GM21786 (cell line): ENCODE results near the gene CIT.
"Not testable (repeated sequence)": the region's sequence is repeated elsewhere in the genome, so short reads cannot be mapped to it uniquely, and the experiment has no call there.

Source experiments
- ATAC-seq: cut with Tn5 transposase; IDR thresholded peaks from one replicate; pipeline ENCODE4 v1.9.1; 2021; ENCODE audit not compliant: unreplicated experiment

CIT gene

DNA sequence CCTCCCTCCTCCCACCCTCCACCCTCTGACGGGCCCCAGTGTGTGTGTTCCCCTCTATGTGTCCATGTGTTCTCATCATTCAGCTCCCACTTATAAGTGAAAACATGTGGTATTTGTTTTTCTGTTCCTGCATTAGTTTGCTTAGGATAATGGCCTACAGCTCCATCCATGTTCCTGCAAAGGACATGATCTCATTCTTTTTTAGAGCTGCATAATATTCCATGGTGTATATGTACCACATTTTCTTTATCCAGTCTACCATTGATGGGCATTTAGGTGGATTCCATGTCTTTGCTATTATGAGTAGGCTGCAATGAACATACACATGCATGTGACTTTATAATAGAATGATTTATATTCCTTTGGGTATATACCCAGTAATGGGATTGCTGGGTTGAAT, 170.7 kb downstream of the CIT start:
- ATAC-seq: not testable (repeated sequence)

DNA sequence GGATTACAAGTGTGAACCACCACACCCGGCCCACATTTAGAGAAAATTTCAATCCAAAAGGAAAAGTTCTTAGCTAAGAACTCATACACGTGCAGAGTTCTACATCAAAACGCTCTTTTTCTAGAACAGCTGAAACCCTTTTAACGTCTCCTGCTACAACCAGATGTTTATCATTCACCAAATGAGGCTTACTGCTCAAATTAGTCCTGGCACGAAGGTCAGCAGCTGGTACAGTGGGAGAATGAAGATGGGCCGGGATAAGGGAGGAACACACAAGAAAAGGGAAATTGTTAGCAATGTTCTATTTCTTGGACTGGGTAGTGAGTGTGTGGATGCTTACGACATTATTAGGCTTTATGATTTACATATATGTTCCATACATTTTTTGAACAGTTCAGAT, 171.9 kb downstream of the CIT start:
- no peak for ATAC-seq

DNA sequence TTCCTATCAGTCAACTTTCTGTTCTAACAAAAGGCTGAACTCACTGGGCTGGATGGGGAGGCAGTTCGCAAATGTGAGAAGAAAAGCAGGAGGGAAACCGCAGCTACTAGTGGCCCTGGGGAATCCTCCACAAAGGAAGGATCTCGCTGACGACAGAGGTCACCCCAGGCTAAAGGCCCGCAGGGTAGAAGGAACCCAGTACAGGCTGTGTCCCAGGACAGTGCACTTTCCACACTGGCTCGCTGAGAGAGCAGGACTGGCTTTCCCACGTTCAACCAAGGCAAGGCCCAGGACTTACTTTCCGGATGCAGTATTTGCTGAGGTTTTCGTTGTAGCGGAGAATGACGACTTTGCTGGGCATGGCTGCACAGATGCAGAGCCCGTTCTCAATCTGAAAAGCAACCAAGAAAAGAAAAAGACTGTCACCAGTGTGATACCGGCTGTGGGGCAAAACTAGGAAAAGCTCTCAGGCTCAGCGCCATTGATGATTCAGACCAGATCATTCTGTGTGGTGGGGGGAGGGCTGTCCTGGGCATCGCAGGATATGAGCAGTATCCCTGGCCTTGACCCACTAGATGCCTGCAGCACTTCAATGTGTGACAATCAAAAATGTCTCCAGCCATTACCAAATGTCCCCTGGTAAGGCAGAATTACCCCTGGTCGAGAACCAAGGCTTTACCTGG, 172.9 kb downstream of the CIT start:
- ATAC-seq: no peak

DNA sequence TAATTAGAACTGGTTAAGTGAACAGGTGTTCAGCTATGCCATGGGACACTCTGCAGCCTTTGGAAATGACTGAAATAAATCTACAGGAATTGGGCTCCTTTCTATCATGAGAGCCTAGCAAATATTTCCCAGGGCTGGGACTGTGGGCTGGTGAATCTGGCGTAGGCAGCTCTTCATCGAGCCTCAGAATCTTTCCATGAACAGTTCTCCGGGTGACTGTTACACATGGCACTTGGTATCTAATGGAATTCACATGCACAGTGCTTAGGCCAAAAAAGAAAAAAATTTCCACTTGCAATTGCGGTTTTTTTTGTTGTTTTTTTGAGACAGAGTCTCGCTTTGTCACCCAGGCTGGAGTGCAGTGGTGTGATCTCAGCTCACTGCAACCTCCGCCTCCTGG, 177.0 kb downstream of the CIT start:
- ATAC-seq: no peak

DNA sequence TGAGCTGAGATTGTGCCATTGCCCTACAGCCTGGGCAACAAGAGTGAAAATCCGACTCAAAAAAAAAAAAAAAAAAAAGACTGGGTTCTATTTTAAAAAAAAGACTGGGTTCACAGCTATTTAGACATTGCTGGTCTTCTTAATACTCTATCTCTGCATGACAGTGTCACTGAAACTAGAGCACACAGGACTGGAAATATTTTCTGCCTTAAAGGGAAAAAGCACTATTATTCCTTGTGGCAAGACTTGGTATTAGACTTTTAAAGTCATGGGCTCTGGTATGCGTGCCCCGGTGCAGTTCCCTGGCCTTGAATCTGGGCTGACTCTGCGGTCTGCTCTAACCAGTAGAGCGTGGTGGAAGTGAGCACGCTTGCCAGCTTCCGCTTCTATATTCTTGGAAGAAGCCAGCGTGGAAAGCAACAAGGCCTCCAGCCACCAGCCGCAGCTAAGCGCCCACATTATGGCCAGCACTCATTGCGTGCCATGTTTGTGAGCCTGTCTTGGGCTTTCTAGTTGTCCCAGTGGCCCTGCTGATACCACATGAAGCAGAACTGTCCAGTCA, 177.8 kb downstream of the CIT start:
- ATAC-seq: no peak

DNA sequence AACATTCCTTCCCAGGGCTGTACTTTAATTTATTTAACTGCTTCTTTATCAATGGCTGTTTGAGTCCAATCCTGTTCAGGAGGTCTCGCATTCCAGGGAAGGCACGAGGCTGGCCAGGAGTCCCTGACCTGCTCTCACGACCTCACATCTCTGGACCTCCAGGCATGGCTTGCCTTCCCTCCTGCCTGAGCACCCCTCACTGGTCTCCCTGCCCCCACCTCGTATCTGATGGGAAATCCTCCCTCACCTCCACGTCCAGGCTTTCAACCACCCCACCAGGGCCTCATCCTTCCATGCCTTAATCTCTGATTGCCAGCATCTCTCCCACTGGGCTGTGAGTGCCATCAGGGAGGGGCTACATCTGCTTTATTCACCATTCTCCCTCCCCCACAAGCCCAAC, 180.2 kb downstream of the CIT start:
- ATAC-seq: no peak

DNA sequence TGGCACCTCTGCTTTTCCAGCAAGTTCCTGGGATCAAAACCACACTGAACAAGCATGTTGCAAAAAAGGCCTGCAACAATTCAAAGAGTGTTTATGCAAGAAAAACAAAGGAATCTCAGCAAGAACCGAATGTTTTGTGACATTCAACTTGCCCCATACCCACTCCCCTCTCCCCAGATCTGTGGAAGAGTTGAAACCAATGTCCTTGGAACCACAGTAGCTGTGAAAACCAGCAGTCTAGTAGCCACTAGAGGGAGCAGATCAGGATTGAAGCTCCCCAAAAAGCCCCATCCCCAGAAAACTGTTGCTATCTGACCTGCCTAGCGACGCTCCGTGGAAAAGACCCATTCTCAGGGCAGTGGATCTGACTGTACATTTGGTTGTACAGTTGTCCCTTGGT, 182.1 kb downstream of the CIT start:
- ATAC-seq: no peak

DNA sequence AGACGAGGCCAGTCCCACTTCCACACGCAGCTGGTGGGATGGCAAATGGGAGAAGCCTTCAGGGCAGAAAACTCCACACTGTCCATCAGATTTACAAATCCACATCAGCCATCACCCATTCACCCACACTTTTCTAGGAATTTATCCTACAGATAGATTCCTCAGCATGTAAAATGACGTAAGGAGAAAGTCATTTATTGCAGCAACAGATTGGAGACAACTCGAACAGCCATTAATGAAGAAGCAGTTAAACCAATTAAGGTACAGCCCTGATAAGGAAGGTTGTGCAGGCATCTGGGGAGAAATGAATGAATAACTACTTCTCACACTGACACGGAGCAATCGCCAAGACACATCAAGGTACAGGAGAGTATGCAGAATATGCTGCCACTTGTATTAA, 183.0 kb downstream of the CIT start:
- ATAC-seq: no peak

DNA sequence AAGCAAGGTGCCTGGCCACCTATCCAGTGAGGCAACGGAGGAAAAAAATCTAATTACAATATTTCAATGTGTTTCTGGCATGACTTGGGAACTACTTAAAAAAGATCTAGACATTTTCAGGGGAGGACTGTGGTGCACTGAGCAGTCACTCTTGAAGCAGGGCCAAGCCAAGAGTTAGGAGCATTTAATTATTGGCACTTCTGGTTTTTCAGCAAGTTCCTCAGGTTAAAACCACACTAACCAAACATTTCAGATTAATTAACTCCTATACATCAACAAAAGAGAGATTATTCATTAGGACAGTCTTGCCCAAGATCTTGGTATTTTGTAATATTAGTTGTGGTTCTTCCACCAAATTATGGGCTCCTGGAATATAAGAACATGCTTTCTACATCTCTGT, 183.6 kb downstream of the CIT start:
- ATAC-seq: no peak

DNA sequence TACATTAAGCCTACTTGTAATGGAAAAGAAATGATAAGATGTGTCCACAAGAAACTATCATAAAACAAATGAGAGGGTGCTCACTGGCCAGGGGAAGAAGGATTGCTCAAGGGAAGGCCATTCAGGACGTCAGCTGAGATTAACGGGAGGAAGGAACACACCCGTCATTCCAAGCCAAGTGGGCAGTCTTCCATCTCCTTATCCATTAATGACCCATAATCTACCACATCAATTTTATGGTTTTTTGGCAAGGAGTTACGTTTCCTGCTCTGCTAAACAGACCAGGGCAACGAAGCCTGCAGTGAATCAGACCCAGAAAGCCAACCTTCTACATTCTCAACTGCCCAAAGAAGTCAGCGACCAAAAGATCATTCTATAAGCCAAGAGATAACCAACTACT, 184.1 kb downstream of the CIT start:
- no peak for ATAC-seq

DNA sequence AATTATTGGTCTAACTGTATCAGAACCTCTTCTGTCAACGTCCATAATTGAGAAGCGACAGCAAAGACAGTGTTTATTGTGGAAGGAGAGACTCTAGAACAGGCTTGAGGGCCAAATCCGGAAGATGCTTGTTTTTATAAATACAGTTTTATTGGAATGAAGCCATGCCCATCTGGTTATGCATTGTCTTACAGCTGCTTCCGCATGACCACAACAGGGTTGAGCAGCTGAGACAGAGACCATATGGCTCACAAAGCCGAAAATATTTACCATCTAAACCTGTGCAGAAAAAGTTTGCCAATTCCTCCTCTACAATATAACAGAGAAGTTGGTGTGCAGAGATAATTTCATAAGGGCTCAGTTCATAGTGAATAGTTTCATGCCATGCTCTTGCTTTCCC, 184.7 kb downstream of the CIT start:
- ATAC-seq: no peak

DNA sequence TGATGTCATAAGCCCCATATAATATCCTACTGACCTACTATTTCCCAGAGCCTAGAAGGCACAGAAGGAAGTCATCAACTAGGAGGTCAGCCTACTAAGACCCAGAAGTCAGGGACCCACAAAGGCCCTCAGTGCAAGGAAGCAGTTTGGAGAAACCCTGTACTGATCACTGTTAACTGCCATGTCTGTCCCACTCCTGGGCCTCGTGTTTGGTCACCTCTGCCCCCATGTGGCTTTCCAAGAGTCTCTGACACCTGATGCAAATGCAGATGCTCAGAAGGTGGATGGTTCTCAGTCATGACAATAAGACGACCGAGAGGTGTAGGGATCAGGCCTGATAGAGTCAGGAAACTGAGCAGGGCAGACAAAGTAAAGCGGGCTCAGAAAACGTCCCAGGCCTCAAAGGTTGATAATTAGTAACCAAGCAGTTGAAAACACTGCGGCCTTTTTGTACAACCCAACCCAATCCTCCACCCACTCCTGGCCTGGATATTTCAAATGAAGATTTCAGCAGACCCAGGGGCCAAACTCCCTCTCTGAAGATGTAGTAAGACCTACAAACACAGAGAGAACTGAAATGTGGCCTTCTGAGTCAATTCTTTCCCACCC, 185.8 kb downstream of the CIT start:
- ATAC-seq: no peak

DNA sequence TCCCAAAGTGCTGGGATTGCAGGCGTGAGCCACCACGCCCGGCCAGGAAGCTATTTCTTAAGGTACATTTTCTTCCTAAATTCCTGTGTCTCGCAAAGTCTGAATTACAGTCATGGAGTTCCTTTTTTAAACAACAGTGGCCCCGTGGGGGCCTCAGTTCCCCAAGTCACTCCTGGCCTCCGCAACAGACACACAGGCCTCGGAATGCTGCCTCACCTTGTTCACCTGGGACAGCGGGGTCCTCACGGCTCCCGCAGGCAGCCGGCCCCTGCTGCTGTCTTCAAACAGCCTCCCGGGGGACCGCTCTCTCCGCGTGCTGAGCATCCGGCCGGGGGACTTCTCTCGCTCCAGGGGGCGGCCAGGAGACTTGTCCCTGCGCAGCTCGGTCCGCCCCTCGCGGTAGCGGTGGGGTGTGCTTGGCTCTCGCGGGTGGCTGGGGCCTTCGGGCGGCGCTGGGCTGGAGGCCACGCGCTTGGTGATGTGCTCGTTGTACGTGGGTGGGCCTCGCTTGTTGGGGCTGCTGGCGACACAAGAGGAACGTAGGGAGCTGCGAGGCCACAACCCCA, 187.1 kb downstream of the CIT start:
- no peak for ATAC-seq

DNA sequence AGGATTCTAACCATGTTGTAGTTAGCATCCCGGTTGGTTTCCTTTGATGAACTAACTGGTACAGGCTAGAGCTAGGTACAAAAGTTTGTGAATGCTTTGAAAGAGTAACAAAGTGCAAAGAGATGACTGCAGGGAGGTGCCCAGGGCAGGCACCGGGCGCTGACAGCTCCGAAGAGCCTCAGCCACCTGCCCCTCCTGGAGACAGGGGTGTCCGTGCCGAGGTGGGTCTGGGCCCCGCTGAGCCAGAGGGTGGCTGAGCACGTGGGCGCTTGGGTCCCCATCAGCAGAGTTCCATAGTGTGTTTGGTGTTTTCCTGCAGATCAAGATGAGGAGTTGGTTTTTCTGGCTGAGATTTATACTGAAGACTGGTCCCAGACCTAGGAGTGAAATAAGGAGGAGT, 189.2 kb downstream of the CIT start:
- ATAC-seq: no peak

DNA sequence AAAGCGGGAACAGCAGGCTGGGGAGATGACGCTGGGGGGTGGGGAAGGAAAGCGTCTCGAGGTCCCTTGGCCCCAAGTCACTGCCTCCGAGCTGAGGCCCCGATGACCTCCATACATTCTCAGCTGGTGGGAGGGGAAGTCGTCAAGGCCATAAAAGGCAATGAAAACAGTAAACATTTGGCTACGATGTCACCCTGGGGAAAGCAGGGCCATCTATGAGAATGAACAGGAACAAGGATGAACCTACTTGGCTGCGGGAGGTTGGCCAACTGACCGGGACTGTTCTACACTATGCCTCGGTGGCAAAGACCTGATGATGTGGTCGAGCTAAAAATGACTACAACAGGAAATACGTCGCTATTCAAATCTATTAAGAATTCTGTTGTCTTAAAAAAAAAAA, 189.7 kb downstream of the CIT start:
- ATAC-seq: no peak

DNA sequence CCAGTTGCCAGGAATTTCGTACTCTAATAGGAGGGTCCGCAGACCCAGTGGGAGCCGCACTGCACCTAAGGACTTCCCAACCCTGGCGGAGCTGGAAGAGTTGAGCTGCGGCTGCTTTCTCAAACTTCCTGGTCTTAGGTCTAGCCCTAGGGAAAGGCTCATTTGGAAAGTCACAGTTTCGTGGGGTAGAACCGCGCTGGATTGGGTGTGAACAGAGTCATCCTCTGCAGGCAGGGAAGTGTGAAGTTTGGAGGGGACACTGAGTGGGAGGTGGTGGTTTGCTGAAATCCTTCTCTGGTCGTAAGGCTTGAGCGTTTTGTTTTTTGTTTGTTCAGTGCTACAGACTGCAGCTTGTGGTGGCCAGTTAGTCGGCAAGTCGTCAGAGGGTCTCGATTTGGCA, 190.3 kb downstream of the CIT start:
- no peak for ATAC-seq

DNA sequence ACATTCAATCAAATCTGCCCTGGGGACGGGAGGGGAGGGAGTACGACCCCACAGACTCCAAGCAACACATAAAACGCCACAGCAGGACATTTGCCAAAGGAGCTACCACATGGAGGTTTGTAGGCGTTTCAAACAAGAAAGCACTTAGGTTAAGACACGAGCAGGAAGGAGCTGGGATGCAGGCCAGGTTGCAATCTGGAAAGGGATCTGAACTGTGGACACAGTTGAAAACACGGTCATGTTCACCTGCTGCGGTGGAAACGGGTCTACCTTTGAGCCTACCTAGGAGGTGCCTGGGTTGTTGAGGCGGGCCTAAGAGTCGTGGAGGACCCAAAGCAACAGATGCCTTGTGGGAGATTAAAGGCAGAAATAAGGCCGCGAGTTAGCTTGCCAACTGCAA, 190.8 kb downstream of the CIT start:
- no peak for ATAC-seq

DNA sequence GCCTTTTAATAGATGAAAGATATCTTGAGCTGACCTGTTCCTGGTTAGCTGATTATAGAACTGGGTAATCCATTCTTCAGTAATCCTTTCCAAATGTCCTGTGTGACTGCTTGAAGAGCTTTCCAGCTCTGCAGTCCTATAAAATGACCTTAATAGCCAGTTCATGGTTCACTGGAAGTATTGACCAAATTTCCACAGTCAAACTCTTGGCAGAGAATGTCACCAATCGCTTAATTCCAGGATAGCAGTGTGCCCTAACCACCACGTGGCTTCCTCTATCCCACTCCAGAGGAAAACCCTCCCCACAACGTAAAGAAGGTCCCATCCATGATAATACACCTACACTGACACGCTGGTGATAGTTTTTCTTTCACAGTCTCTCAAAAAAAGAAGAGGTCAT, 191.7 kb downstream of the CIT start:
- no peak for ATAC-seq

DNA sequence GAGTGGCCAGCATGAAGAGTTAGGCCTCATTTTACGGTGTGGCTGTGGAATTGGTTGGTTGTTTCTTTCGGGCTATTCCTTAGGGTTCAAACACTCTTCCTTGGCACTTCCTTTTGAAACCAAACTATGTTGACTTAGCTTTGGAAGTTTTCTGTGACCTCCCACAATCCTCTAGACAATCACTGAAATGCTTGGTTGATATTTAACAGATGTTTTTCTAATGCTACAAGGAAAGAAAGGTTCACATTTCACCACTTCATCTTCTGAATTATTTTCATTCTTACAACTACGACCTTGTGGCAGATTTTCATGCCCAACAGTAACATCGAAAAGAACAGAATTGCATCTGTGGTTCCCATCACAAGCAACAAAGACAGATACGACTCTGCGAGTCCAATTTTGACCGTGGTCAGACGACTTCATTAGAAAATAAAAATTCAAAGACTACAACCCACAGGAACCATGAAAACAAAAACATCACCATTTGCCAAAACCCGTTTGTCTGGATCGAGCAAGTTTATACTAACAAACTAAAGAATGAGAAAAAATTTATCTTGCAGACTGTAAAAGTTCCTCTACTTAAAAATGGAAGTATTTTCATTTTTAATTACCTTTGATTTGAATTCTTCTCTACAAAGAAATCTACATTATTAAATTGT, 192.3 kb downstream of the CIT start:
- ATAC-seq: no peak

DNA sequence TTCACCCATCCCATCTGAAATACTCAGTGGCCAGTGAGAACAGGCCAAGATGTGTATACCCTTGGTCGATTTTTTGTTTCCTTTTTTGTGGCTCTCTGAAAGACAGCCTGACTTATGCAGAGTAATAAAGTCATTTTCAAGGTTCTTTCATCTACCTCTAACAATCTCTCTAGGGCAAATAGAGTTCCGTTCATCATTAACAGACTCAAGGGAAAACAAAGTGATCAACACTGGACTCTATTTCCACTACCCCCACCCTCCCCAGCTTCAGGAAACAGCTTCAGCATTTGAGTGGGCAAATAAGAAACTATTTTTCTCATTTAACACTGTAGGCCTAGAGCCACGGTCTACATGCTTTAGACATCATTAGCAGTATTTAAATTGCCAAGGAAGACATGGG, 193.3 kb downstream of the CIT start:
- ATAC-seq: no peak

DNA sequence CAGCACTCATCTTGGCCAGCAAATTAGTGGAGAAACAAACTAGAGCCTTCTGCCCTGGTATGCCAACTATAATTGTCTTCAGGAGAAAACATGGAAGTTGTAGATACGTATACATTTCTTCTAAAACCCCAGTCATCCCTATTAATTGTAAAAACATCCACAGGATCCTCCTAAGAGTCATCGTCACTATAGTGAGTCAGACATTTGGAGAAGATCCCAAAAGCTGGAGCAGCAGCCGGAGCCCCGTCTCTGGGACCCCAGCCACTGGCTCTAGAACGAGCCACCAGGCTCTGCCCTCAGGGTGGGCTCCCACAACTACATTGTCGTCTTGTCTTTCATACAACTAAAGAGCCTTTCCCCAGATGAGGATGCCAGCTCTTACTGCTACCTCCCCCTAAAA, 193.7 kb downstream of the CIT start:
- no peak for ATAC-seq

DNA sequence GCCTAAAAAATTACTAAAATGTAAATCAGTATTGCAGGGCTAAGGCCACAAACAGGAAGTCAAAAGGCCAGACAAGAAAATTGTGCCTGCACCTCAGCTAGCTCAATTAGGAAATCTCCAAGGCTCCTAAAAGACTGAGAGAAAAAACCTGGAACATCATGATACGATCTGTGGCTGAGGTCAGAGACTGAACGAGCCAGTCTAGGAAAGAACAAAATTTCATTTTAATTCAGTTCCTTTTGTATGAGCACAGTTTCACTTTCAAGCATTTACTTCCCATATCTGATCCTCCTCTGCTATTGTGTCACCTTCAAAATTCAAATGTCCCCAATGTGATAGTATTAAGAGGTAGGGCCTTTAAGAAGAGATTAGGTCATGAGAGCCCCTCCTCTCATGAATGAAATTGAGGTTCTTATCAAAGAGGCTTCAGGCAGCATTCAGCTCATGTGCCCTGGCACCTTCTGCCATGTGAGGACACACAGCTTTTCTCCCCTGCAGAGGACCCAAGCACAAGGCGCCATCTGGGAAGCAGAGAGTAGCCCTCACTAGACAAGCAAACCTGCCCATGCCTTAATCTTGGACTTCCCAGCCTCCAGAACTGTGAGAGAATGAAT, 194.4 kb downstream of the CIT start:
- ATAC-seq: no peak
